NB4 (cell line): ENCODE results near the gene ATRN.

Experiments used
- CTCF ChIP-seq: IDR thresholded peaks from one replicate; pipeline ENCODE4 v1.5.1; 2012; ENCODE audit warnings: low read depth, low read length
- POLR2A ChIP-seq: IDR thresholded peaks from 2 replicates; pipeline ENCODE4 v1.6.1; 2011; ENCODE audit warnings: mild to moderate bottlenecking; ENCODE audit not compliant: insufficient read length; ENCODE audit errors: extremely low read depth
- TF ChIP-seq, protein P1 (sequence below): IDR thresholded peaks from 2 replicates; pipeline ENCODE4 v1.6.1; 2011; ENCODE audit warnings: low read depth, low read length

- TF ChIP-seq CTCF (no peak), POLR2A (no peak)
- TF ChIP-seq, protein P1, sequence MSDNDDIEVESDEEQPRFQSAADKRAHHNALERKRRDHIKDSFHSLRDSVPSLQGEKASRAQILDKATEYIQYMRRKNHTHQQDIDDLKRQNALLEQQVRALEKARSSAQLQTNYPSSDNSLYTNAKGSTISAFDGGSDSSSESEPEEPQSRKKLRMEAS: no peak
These were observed 157.9 kb downstream of the ATRN start for GRCh38 chr20:3628502-3629314.
